Measurements from ENCODE around the gene SYT14. TPM values are rescaled to one million over a fixed set of nuclear protein-coding genes. Genes with fewer than 3 reads are reported as not detected.
"Not testable (repeated sequence)": the region's sequence is repeated elsewhere in the genome, so short reads cannot be mapped to it uniquely, and the experiment has no call there.

The SYT14 gene
- under 1 TPM; 0.26 to 0.39 (median 0.30) TPM for polyA plus RNA-seq (ENCODE audit: insufficient read length in 4 of 4)

DNA sequence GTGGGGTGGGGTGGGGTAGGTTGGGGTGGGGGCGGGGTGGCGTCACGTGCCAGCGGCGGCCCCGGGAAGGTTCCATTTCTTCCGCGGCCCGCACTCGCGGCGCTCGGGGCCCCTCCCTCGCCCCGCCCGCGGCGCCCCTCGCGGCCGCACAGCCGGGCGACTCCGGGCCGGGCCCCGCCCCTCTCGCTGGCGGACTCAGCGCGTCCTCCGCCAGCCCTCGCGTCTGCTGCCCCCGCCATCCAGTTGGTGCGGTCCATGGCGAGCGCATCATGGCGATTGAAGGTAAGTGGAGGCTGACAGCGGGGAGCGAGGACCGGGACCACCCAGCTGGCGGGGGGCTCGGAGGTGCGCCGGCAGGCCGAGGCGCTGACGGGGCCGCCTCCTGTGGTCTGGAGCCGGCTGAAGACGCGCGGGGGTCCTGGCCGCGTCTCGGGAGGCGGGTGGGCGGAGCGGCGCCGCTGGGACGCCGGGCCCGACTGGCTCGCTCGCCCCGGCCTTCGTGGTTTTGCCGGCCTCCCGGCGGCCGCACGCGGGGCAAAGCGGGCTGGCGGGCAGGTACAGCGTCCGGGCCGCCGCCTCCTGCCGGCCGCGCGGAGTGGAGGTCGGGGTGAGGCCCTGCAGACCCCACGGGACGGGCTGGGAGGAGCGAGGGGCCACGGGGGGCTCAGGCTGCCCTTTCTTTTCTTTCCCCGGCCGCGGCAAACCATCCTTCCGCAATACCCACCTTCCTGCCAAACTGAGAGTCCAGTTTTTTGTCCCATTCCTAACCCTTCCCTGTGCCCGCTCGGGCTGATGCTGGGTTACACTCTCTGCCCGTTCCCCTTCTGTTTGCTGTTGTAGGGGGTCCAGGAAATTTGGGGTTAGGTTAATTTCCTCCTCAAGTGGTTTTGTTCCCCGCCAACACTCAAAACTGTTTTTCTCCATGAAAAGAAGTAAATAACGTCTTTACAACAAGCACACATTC, at the start of gene SYT14:
SYT14 (plus strand) TSS at position 222 of the 964 bp plus-strand sequence; CDS start at position 270, 48 bp downstream.
- DNase-seq (ENCODE audit: low read depth in 4 of 4, low spot score in 3 of 4) = peak in 1 of 4 donors; percentile 4

DNA sequence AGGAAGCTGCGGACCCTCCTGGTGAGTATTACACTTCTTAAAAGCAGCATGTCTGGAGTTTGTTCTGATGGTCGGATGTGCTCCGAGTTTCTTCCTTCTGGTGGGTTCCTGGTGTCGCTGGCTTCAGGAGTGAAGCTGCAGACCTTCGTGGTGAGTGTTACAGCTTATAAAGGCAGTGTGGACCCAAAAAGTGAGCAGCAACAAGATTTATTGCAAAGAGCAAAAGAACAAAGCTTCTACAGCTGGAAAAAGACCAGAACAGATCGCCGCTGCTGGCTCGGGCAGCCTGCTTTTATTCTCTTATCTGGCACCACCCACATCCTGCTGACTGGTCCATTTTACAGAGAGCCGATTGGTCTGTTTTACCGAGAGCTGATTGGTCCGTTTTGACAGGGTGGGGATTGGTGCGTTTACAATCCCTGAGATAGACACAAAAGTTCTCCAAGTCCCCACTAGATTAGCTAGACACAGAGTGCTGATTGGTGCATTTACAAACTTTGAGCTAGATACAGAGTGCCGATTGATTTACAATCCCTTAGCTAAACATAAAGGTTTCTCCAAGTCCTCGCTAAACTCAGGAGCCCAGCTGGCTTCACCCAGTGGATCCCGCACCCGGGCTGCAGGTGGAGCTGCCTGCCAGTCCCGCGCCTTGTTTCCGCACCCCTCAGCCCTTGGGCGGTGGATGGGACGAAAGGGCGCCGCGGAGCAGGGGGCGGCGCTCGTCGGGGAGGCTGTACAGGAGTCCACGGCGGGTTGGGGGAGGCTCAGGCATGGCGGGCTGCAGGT, 49.5 kb upstream of the SYT14 start:
- DNase-seq (ENCODE audit: low read depth in 4 of 4, low spot score in 3 of 4) = not testable (repeated sequence)

- no peak for DNase-seq (ENCODE audit: low read depth in 4 of 4, low spot score in 3 of 4)
These were observed 49.0 kb upstream of the SYT14 start for GRCh38 chr1:209889077-209889418.

- no peak for DNase-seq (ENCODE audit: low read depth in 4 of 4, low spot score in 3 of 4)
These were observed 47.2 kb upstream of the SYT14 start for GRCh38 chr1:209890641-209891330.

- no peak for DNase-seq (ENCODE audit: low read depth in 4 of 4, low spot score in 3 of 4)
These were observed 44.3 kb upstream of the SYT14 start for GRCh38 chr1:209893751-209894150.

GRCh38 chr1:209895709-209896108, 42.3 kb upstream of the SYT14 start:
- no peak for DNase-seq (ENCODE audit: low read depth in 4 of 4, low spot score in 3 of 4)

GRCh38 chr1:209896346-209896745, 41.7 kb upstream of the SYT14 start:
- no peak for DNase-seq (ENCODE audit: low read depth in 4 of 4, low spot score in 3 of 4)

DNA sequence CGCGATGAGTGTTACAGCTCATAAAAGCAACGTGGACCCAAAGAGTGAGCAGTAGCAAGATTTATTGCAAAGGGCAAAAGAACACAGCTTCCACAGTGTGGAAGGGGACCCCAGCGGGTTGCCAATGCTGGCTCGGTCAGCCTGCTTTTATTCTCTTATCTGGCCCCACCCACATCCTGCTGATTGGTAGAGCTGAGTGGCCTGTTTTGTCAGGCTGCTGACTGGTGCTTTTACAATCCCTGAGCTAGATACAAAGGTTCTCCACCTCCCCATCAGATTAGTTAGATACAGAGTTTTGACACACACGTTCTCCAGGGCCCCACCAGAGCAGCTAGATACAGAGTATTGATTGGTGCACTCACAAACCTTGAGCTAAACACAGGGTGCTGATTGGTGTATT, 39.7 kb upstream of the SYT14 start:
- DNase-seq (ENCODE audit: low read depth in 4 of 4, low spot score in 3 of 4) = not testable (repeated sequence)

- DNase-seq (ENCODE audit: low read depth in 4 of 4, low spot score in 3 of 4) = not testable (repeated sequence)
These were observed 39.2 kb upstream of the SYT14 start for GRCh38 chr1:209898851-209899250.

DNA sequence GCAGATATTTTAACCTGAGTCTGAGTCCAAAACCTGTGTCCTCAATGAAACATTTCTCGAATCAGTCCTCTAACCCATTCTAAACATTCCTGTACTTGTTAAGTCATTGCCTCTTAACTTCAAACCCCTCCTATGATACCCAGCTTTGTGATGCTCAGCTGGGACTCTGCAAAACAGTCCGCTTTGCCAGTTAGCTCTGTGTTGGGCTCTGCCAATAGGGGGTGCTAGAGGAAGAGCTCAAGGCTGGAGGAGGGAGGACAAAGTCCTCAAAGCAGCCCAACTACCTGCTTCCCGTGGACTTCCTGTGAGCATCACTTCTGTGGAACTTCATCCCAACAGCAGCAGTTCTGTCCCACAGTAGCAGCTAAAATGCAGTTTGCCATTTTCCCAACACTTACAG, 38.1 kb upstream of the SYT14 start:
- DNase-seq (ENCODE audit: low read depth in 4 of 4, low spot score in 3 of 4) = no peak

DNA sequence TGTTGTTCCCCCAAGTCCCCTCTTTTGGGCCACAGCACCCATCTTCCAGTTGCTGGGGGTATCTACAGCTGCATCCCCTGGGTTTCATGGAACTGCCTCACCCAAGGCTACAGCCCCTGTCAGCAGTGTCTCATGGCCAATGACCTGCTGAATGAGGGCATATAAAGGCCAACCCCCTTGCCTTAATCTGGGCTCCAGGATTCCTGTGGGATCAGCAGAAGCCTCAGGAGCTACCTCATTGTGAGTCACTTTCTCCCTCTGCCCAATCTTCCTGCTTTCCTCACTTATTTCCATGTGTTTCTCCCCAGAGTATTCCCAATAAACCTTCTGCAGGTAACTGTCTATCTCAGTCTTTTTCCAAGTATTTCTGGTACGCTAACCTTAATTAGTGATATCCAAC, 37.3 kb upstream of the SYT14 start:
- DNase-seq (ENCODE audit: low read depth in 4 of 4, low spot score in 3 of 4) = no peak

- DNase-seq (ENCODE audit: low read depth in 4 of 4, low spot score in 3 of 4) = no peak
These were observed 36.8 kb upstream of the SYT14 start for GRCh38 chr1:209901211-209901610.

GRCh38 chr1:209904774-209905173, 33.2 kb upstream of the SYT14 start:
- not testable (repeated sequence) for DNase-seq (ENCODE audit: low read depth in 4 of 4, low spot score in 3 of 4)

DNA sequence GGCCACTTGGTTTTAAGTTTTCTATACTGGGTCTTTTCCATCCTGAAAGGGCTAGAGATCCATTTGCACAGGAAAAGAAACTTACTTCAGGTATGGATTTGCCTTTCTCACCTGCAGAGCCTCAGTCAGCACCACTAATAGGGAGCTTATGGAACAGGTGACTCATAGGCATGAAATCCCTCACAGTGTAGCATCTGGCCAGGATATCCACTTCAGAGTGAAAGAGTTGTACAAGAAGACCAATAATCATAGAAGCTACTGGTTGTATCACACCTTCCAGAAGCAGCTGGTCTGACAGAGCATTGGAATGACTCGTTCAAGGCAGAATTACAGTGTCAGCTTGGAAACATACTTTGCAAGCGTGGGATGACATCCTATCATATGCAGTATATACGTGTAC, 26.3 kb upstream of the SYT14 start:
- no peak for DNase-seq (ENCODE audit: low read depth in 4 of 4, low spot score in 3 of 4)

DNA sequence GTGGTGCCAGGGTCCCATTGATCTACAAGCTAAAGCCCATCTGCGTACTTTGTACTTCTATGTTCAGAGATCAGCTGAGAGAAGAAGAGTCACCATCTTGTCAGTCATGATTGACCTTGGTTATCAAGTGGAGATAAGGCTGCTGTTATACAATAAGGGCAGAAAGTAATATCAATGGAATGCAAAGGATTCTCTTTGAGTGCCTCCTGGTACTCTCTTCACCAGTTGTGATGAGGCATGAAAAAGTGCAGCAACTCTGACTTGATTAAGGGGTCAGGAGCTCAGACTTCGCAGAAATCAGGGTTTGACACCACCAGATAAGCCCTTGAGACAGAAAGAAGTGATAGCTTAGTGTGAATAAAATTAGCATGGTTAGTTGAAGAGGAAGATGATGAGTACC, 25.7 kb upstream of the SYT14 start:
- DNase-seq (ENCODE audit: low read depth in 4 of 4, low spot score in 3 of 4) = no peak

DNA sequence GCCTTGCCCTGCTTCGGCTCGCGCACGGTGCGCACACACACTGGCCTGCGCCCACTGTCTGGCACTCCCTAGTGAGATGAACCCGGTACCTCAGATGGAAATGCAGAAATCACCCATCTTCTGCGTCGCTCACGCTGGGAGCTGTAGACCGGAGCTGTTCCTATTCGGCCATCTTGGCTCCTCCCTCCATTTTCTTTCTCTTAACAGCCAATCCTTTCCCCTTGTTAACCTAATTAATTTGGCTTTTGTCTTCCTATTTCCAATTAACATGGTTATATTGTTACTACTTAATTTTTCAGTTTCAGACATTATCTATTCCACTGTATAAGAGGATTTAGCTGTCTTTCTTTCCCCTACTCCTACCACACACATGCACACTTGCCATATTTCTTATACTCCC, 18.4 kb upstream of the SYT14 start:
- not testable (repeated sequence) for DNase-seq (ENCODE audit: low read depth in 4 of 4, low spot score in 3 of 4)

- no peak for DNase-seq (ENCODE audit: low read depth in 4 of 4, low spot score in 3 of 4)
These were observed 17.2 kb upstream of the SYT14 start for GRCh38 chr1:209920844-209921243.

GRCh38 chr1:209924390-209924789, 13.6 kb upstream of the SYT14 start:
- DNase-seq (ENCODE audit: low read depth in 4 of 4, low spot score in 3 of 4) = no peak

DNA sequence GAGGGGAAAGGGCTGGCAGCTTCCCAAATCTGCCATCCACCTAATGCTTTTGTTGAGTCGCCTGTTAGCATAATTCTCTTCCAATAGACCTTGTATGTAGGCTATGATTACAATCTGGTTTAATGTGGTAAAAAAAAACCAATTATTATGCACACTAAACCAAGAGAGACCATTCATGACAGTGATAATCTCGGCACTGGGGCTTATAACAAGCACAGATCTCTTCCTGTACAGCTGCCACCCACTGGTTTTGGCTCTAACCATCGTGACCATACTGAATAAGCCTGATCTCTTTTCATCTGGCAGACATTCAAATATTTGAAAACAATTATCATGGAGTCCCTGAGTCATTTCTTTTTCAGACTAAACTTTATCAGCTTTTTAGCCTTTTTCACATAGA, 12.0 kb upstream of the SYT14 start:
- no peak for DNase-seq (ENCODE audit: low read depth in 4 of 4, low spot score in 3 of 4)

GRCh38 chr1:209927466-209927865, 10.6 kb upstream of the SYT14 start:
- no peak for DNase-seq (ENCODE audit: low read depth in 4 of 4, low spot score in 3 of 4)

DNA sequence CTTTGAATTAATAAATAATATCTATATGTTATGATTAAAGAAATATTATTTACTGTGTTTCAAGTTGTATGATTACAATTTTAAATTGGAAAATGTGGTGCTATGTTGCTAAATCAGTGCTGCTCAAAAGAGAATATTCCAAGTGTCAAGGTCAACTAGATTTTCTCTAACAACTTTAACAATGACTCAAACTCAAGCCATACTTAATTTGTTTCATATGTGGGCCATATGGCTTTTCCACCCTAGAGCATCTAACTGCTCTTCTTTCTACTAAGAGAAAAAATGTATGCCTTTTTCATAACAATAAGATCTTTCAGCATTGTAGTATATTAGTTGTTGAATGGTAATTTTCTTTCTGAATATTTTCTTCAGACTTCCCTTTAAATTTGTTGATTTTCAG, 8.3 kb upstream of the SYT14 start:
- DNase-seq (ENCODE audit: low read depth in 4 of 4, low spot score in 3 of 4) = no peak

Data from left renal pelvis (tissue), 4 donors.